Thyroid gland (tissue), 4 donors: ENCODE data around the gene PDE11A.

Source experiments
- CTCF ChIP-seq, 6 experiments: fragments of 200-600 bp in 3 of 6; fragments of 450-650 bp in 3 of 6; sonication (generic) in 3 of 6; IDR thresholded peaks; one replicate each; pipeline ENCODE4 v1.5.1; 2016 to 2019; ENCODE audit warnings: antibody characterized with exemption in 6 of 6, mild to moderate bottlenecking in 2 of 6, inconsistent platforms in 1 of 6, moderate library complexity in 1 of 6
- POLR2A ChIP-seq, 2 donors: fragments of 450-650 bp; IDR thresholded peaks; one replicate each; pipeline ENCODE4 v1.6.1; 2017; ENCODE audit warnings: antibody characterized with exemption in 2 of 2, mild to moderate bottlenecking in 2 of 2, moderate library complexity in 1 of 2

- TF ChIP-seq CTCF (IDR thresholded peaks at IDR 0.05) (no peak), POLR2A (IDR thresholded peaks at IDR 0.05) (no peak)
These were observed 403.4 kb downstream of the PDE11A start for GRCh38 chr2:177669201-177669600.
